ENCODE data around the gene POLD1. TPM values are rescaled to one million over a fixed set of nuclear protein-coding genes. Genes with fewer than 3 reads are reported as not detected.

Gene POLD1
- total and polyA plus RNA-seq, 2 of the 13 experiments (the other 11 are each of a cell fraction or from before 2014, with no cell fraction given): 17.4 to 54.0 TPM

- TF ChIP-seq PRDM15 (CRISPR knock-in tag; IDR thresholded peaks at IDR 0.05) (0 out of 2 replicates have a peak, but pooled peaks have one; percentile 22), WIZ (CRISPR knock-in tag; IDR thresholded peaks at IDR 0.05) (0 out of 2 replicates have a peak, but pooled peaks have one; percentile 75), SIX4 (CRISPR knock-in tag; IDR thresholded peaks at IDR 0.05) (peak; percentile 71; the same call in 1 of the 2 replicates), SYNCRIP (IDR thresholded peaks at IDR 0.05; ENCODE audit: insufficient read depth, low read depth, low read length) (no peak), PHB2 (IDR thresholded peaks at IDR 0.05; ENCODE audit: partially characterized antibody) (no peak), ATF4 (CRISPR knock-in tag; IDR thresholded peaks at IDR 0.05) (peak in 1 of 2 experiments; percentile 64; a peak in 1 of 4 replicates), ERF (CRISPR knock-in tag; IDR thresholded peaks at IDR 0.05) (peak; percentile 94), HNRNPH1 (optimal IDR thresholded peaks at IDR 0.05; ENCODE audit: low read depth, low read length) (no peak), HNF1A (IDR thresholded peaks at IDR 0.05; ENCODE audit: low read depth) (no peak; the same call in 1 of the 2 replicates), HNF1A (CRISPR knock-in tag; IDR thresholded peaks at IDR 0.05; ENCODE audit: borderline replicate concordance) (no peak; the same call in 1 of the 2 replicates), LCORL (IDR thresholded peaks at IDR 0.05) (0 out of 2 replicates have a peak, but pooled peaks have one; percentile 11), LCORL (CRISPR knock-in tag; IDR thresholded peaks at IDR 0.05) (peak; percentile 81), ZNF766 (CRISPR knock-in tag; IDR thresholded peaks at IDR 0.05; ENCODE audit: borderline replicate concordance) (no peak), FOXA1 (IDR thresholded peaks at IDR 0.05) (no peak), FOXA1 (CRISPR knock-in tag; IDR thresholded peaks at IDR 0.05) (peak; percentile 70), SP2 (CRISPR knock-in tag; IDR thresholded peaks at IDR 0.05) (peak; percentile 72), NONO (IDR thresholded peaks at IDR 0.05) (no peak), NONO (CRISPR knock-in tag; conservative IDR thresholded peaks at IDR 0.05) (peak; percentile 80; the same call in 1 of the 2 replicates), ZNF557 (CRISPR knock-in tag; IDR thresholded peaks at IDR 0.05) (no peak), ZNF576 (CRISPR knock-in tag; IDR thresholded peaks at IDR 0.05) (no peak), ZC3H13 (CRISPR knock-in tag; IDR thresholded peaks at IDR 0.05) (no peak)
Observed at GRCh38 chr19:50376166-50377050, 7.7 kb upstream of the POLD1 start, which contains the start of gene NR1H2 (continued).

Measured in HepG2 (cell line).